ENCODE measurements around the gene PRKAR1B.

Gene PRKAR1B

DNA sequence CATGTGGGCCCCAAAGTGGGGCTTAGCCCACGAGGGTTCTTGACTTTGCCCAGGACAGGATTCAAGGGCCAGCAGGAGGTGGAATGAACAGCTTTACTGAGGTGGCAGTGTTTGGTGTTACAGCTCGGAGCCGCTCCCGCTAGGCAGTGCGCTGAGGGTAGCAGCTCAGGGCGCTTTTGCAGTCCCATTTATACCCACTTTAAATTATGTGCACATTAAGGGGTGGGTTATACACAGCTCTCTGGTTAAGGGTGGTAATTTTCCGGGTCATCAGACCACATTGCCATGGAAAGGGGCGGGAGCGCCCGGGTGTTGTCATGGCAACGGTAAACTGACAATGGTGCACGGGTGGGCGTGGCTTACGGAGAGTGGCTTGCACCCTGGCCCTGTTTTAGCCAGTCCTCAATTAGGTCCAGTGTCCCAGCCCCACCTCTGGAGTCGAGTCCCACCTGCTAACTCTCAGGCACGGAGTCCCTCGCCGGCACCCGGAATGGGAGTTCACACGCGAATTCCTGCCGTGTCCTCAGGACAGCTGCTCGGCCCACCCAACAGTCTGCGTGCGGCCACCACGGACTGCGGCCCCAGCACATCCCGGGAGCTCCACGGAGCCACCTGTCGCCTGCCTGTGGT is 149.2 kb downstream of the PRKAR1B start:
- H3K4me1 ChIP-seq (ENCODE audit: control insufficient read depth, insufficient read depth, low read length) = peaks cover 3% of the 10 kb centered on the region
- H3K27ac ChIP-seq (ENCODE audit: low read depth, low read length) = no peak overlapping the region
- H3K36me3 ChIP-seq (ENCODE audit: control insufficient read depth, insufficient read depth, low read length) = peaks cover 6% of the 10 kb centered on the region; the same call in 1 of the 2 replicates
- no peaks in the 10 kb centered on the region for H3K9me3 ChIP-seq (ENCODE audit: control insufficient read depth, insufficient read depth, low read depth, low read length)
- H3K9ac ChIP-seq (ENCODE audit: low read length) = no peak overlapping the region
- H3K27me3 ChIP-seq (ENCODE audit: control insufficient read depth, insufficient read depth, low read length) = no peaks in the 10 kb centered on the region
- no peak overlapping the region for H3K4me3 ChIP-seq (ENCODE audit: low read depth, low read length)

- H3K9ac ChIP-seq (ENCODE audit: low read length) = no peak overlapping the region
Measured at GRCh38 chr7:577278-577665, 149.8 kb downstream of the PRKAR1B start.

GRCh38 chr7:576524-577277 is 150.4 kb downstream of the PRKAR1B start:
- Histone ChIP-seq H3K27ac (ENCODE audit: low read depth, low read length) (no peak overlapping the region), H3K4me3 (ENCODE audit: low read depth, low read length) (no peak overlapping the region), H3K9me3 (ENCODE audit: control insufficient read depth, insufficient read depth, low read depth, low read length) (no peaks in the 10 kb centered on the region), H3K9ac (ENCODE audit: low read length) (no peak overlapping the region), H3K36me3 (ENCODE audit: control insufficient read depth, insufficient read depth, low read length) (peaks cover 6% of the 10 kb centered on the region; the same call in 1 of the 2 replicates), H3K27me3 (ENCODE audit: control insufficient read depth, insufficient read depth, low read length) (no peaks in the 10 kb centered on the region), H3K4me1 (ENCODE audit: control insufficient read depth, insufficient read depth, low read length) (peaks cover 12% of the 10 kb centered on the region)

More at GRCh38 chr7:577278-577665, 149.8 kb downstream of the PRKAR1B start:
- no peak overlapping the region for H3K4me3 ChIP-seq (ENCODE audit: low read depth, low read length)
- no peaks in the 10 kb centered on the region for H3K27me3 ChIP-seq (ENCODE audit: control insufficient read depth, insufficient read depth, low read length)
- H3K27ac ChIP-seq (ENCODE audit: low read depth, low read length) = no peak overlapping the region
- H3K9me3 ChIP-seq (ENCODE audit: control insufficient read depth, insufficient read depth, low read depth, low read length) = no peaks in the 10 kb centered on the region
- H3K36me3 ChIP-seq (ENCODE audit: control insufficient read depth, insufficient read depth, low read length) = peaks cover 6% of the 10 kb centered on the region; the same call in 1 of the 2 replicates
- peaks cover 9% of the 10 kb centered on the region for H3K4me1 ChIP-seq (ENCODE audit: control insufficient read depth, insufficient read depth, low read length)

GRCh38 chr7:575425-576366 is 151.4 kb downstream of the PRKAR1B start:
- Histone ChIP-seq H3K36me3 (ENCODE audit: control insufficient read depth, insufficient read depth, low read length) (peaks cover 6% of the 10 kb centered on the region; the same call in 1 of the 2 replicates), H3K27ac (ENCODE audit: low read depth, low read length) (no peak overlapping the region), H3K9ac (ENCODE audit: low read length) (no peak overlapping the region), H3K4me1 (ENCODE audit: control insufficient read depth, insufficient read depth, low read length) (peaks cover 12% of the 10 kb centered on the region), H3K4me3 (ENCODE audit: low read depth, low read length) (no peak overlapping the region), H3K27me3 (ENCODE audit: control insufficient read depth, insufficient read depth, low read length) (no peaks in the 10 kb centered on the region), H3K9me3 (ENCODE audit: control insufficient read depth, insufficient read depth, low read depth, low read length) (no peaks in the 10 kb centered on the region)

- peaks cover 6% of the 10 kb centered on the region; the same call in 1 of the 2 replicates for H3K36me3 ChIP-seq (ENCODE audit: control insufficient read depth, insufficient read depth, low read length)
- no peaks in the 10 kb centered on the region for H3K27me3 ChIP-seq (ENCODE audit: control insufficient read depth, insufficient read depth, low read length)
- H3K9ac ChIP-seq (ENCODE audit: low read length) = no peak overlapping the region
- no peaks in the 10 kb centered on the region for H3K9me3 ChIP-seq (ENCODE audit: control insufficient read depth, insufficient read depth, low read depth, low read length)
- H3K4me1 ChIP-seq (ENCODE audit: control insufficient read depth, insufficient read depth, low read length) = peaks cover 12% of the 10 kb centered on the region
- H3K27ac ChIP-seq (ENCODE audit: low read depth, low read length) = no peak overlapping the region
- H3K4me3 ChIP-seq (ENCODE audit: low read depth, low read length) = no peak overlapping the region
Measured at GRCh38 chr7:574661-575395, 152.3 kb downstream of the PRKAR1B start.

GRCh38 chr7:573933-574381 is 153.1 kb downstream of the PRKAR1B start:
- Histone ChIP-seq H3K27ac (ENCODE audit: low read depth, low read length) (no peak overlapping the region), H3K9ac (ENCODE audit: low read length) (no peak overlapping the region), H3K36me3 (ENCODE audit: control insufficient read depth, insufficient read depth, low read length) (peaks cover 4% of the 10 kb centered on the region; the same call in 1 of the 2 replicates), H3K9me3 (ENCODE audit: control insufficient read depth, insufficient read depth, low read depth, low read length) (no peaks in the 10 kb centered on the region), H3K4me3 (ENCODE audit: low read depth, low read length) (no peak overlapping the region), H3K4me1 (ENCODE audit: control insufficient read depth, insufficient read depth, low read length) (peaks cover 12% of the 10 kb centered on the region), H3K27me3 (ENCODE audit: control insufficient read depth, insufficient read depth, low read length) (no peaks in the 10 kb centered on the region)

DNA sequence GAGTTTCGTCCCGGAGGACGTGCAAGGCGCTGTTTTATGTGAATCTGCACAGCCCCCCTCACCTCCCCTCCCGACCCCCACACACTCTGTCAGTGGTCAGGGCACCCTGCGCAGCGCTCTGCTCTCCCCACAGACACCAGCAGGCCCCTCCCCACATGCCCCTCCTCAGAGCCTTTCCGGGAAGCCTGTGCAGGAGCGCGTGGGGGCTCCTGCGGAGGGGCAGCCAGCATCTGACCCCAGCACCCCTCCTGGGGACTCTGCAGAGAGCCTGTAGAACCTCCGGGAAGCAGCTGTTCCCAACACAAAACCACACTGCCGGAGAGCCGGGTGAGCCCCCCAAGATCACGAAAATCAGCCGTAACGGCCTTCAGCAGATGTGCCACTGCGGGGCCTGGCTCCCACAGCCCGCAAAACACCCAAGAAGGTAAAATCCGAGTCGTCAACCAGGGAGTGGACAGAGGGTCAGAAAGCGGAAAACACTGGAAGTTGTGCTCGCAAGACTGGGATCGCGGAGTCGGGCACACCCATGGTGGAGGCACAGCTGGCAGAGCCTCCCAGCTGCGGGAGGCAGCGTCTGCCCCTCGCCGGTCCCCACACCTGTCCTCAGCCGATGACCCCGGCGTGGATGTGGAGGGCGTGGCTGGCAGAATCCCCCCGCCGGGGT is 153.7 kb downstream of the PRKAR1B start:
- H3K36me3 ChIP-seq (ENCODE audit: control insufficient read depth, insufficient read depth, low read length) = peaks cover 3% of the 10 kb centered on the region; the same call in 1 of the 2 replicates
- no peaks in the 10 kb centered on the region for H3K27me3 ChIP-seq (ENCODE audit: control insufficient read depth, insufficient read depth, low read length)
- no peak overlapping the region for H3K9ac ChIP-seq (ENCODE audit: low read length)
- no peak overlapping the region for H3K4me3 ChIP-seq (ENCODE audit: low read depth, low read length)
- H3K9me3 ChIP-seq (ENCODE audit: control insufficient read depth, insufficient read depth, low read depth, low read length) = no peaks in the 10 kb centered on the region
- H3K4me1 ChIP-seq (ENCODE audit: control insufficient read depth, insufficient read depth, low read length) = peaks cover 12% of the 10 kb centered on the region
- no peak overlapping the region for H3K27ac ChIP-seq (ENCODE audit: low read depth, low read length)

- Histone ChIP-seq H3K9ac (ENCODE audit: low read length) (no peak overlapping the region), H3K4me3 (ENCODE audit: low read depth, low read length) (no peak overlapping the region), H3K9me3 (ENCODE audit: control insufficient read depth, insufficient read depth, low read depth, low read length) (no peaks in the 10 kb centered on the region), H3K27me3 (ENCODE audit: control insufficient read depth, insufficient read depth, low read length) (no peaks in the 10 kb centered on the region), H3K4me1 (ENCODE audit: control insufficient read depth, insufficient read depth, low read length) (peaks cover 12% of the 10 kb centered on the region), H3K27ac (ENCODE audit: low read depth, low read length) (no peak overlapping the region), H3K36me3 (ENCODE audit: control insufficient read depth, insufficient read depth, low read length) (no peaks in the 10 kb centered on the region; the same call in 1 of the 2 replicates)
Measured at GRCh38 chr7:572416-573268, 154.4 kb downstream of the PRKAR1B start.

DNA sequence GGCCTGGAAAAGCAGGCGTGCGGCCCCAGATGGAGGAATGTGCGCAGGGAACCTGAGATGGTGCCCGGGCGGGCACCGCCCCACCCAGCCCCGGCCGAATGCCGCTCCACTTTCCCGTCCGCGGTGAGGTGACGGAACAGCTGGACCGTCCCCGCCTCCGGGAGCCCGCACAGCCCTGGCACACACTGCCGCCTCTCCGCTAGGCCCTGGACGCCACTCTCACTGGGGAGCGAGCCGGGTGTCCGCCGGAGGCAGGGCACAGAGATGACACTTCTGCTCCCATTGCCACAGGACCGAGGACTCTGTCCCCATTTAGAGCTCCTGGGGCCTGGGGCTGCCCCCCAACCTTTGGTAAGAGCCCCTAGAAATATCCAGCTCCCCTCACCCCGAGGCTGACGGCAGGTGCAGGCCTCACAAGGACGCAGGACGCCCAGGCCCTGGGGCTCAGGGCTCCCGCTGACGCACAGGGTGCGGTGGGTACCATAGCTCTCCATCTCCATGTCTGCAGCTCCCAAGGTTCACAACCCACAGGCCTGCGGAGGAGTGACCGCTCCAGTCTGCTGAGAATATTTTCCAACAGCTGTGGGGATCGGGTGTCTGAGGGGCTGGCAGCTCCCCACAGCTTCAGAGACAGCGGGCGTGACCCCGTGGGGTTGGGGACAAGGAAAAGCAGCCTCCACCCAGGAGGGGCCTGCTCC is 155.2 kb downstream of the PRKAR1B start:
- Histone ChIP-seq H3K4me1 (ENCODE audit: control insufficient read depth, insufficient read depth, low read length) (peaks cover 12% of the 10 kb centered on the region), H3K27ac (ENCODE audit: low read depth, low read length) (no peak overlapping the region), H3K4me3 (ENCODE audit: low read depth, low read length) (no peak overlapping the region), H3K27me3 (ENCODE audit: control insufficient read depth, insufficient read depth, low read length) (no peaks in the 10 kb centered on the region), H3K9ac (ENCODE audit: low read length) (no peak overlapping the region), H3K36me3 (ENCODE audit: control insufficient read depth, insufficient read depth, low read length) (no peaks in the 10 kb centered on the region; the same call in 1 of the 2 replicates), H3K9me3 (ENCODE audit: control insufficient read depth, insufficient read depth, low read depth, low read length) (peaks cover 3% of the 10 kb centered on the region; the same call in 1 of the 2 replicates)

Measured in HUES6 (cell line).